ENCODE data around the gene UBE2G1.

Gene UBE2G1

DNA sequence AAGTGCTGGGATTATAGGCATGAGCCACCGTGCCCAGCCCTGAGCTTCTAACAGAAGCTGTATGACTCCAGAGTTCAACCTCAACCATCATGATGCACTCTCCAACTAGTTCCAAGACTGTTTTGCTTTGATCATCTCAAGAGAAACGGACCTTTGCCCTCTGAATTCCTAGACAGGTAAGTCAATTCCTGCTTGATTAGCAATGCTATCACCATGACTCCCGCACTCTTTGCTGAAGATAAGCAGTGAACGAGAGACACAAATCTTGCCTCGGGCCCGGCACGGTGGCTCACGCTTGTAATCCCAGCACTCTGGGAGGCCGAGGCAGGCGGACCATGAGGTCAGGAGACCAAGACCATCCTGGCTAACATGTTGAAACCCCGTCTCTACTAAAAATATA is 124.9 kb downstream of the UBE2G1 start:
- no peak for DNase-seq

DNA sequence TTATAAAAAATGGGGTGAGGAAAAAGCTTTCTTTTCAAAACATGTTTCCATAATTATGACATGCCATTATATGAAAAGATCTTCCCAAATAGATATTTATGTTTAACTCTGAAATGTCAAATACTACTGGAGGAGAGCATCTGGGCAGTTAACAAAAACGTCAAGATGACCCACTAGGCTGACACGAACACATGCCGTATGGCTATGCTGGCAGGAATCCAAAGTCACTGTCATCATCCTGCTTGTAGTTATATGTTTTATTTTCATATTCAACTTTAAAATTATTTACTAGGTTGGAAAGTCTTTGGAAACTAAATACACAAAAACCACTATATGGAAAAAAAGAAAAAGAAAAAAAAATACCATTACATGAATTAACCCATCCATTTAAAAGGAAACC is 130.0 kb downstream of the UBE2G1 start:
- DNase-seq = peak; percentile 50

DNA sequence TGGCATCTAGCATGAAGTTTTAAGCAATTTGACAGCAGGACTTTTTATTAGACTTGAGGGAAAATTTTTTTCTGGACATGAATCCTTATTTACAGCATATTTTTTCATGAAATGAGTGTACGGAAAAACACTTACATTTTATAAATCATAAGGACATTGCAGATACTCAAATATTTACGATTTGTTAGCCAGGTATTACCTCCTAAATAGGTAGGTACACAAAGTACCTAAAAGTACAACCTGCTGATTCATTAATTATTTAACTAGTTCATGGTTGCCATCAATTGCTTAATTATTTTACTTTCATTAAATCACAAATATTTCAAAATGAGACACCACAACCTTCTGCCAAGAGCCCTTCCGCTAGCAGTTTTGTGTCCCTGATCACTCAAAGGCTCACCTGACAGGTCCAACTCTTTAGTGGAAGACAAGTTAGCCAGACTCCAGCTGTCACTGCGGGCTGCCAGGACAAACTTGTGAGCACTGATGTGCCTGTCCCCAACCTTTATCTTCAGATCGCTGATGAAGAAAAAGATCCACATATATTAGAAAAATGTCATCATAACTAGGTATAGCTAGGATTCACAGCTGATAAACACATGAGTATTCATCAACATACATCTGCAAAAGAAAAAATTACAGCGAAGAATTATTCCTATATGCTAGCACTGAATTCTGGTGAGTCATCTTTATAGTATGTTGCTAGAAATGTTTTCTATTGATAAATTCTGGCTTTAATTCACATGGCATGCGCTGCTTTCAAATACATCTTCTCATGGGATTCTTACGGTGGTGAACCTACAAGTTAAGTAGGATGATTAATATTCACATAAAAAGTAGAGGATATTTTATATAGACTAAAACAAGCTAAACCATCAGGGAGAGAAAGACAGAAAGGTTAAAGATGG is 130.8 kb downstream of the UBE2G1 start:
- DNase-seq = peak; percentile 82

GRCh38 chr17:4234401-4234800 is 132.1 kb downstream of the UBE2G1 start:
- peak; percentile 62 for DNase-seq

DNA sequence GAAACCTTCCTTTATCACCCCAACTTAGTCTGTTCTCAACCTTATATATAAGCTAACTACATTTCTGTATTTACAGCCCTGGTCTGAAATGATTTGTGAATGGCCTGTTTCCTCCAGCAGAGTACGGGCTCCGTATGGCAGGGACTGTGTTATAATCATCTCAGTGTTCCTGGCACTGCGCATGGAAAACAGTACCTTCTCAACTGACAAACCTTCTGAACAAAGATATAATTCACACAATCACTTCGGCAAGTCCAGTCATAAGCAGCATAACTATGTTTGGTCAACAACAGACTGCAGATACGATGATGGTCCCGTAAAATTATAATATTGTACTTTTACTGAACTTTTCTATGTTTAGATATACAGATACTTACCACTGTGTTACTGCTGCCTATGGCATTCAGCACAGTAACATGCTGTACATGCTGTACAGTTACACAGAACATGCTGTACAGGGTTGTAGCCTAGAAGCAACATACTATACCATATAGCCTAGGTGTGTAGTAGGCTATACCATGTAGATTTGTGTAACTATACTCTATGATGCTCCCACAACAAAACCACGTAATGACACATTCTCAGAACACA is 132.7 kb downstream of the UBE2G1 start:
- no peak for DNase-seq

DNA sequence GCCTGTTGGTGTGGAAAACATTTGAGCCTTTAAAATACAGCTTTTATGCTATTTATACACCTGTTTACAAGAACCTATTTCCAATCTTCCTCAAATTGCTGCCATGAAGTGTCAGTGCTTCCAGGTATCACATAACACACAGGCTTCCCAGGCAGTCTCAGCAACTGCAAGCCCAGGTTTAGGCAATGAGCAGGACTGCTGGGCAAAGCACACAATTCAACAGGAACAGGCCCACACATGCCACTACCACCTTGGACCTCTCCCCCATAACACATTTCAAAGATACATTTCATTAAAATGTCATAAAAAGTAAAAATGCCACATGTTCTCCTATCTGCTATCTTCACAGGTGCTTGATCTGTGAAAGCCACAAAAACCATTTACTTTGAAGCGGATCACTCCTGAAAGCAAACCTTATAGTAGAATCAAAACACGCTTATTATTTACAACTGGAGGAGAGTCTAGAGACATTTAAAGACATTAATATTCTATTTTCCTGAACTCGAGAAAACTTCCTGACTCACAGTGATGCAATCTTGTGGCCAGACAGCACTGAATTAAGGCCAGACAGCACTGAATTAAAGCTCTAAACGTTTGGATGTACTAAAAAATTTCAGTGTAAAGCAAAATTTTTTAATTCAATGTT is 134.2 kb downstream of the UBE2G1 start:
- peak; percentile 70 for DNase-seq

DNA sequence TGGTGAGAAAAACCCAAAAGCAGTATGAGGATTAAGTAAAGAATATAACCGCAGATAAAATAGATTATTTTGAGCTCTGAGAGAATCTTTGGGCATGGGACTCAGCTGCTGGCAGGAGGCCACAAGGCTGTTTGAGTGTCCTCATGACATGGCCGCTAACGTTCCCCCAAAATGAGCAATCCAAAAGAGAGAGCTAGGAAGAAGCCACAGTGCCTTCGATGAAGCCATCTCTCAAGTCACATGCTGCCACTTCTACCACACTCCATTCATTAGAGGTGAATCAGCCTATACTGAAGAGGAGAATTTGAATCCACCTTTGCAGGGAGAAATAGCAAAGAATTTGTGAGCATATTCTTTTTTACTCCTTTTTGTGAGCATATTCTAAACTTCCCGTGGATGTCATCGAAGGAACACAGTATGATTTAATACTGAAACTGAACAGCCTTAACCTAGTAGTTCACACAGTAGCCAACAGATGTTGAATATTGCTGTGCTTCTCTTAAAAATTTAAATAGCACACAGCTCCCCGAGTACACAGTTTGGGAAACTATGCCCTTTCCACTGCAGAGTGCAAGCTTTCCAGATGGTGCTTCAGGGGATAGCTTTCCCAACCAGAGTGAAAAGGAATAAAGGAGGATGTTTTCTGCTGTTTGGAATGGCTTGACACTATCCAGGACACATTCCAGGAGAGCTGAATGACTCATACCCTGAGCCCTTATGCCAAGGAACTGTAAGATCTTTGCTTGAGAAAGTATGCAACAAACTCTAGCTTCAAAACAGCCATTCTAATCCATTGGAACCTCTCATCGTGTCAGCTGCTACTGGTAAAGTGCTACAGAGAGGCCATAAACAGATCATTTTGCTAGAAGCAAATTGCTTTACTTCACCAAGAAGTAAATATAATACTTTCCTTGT is 136.6 kb downstream of the UBE2G1 start:
- peak; percentile 96 for DNase-seq

- no peak for DNase-seq
These were observed 144.4 kb downstream of the UBE2G1 start for GRCh38 chr17:4221899-4222659.

DNA sequence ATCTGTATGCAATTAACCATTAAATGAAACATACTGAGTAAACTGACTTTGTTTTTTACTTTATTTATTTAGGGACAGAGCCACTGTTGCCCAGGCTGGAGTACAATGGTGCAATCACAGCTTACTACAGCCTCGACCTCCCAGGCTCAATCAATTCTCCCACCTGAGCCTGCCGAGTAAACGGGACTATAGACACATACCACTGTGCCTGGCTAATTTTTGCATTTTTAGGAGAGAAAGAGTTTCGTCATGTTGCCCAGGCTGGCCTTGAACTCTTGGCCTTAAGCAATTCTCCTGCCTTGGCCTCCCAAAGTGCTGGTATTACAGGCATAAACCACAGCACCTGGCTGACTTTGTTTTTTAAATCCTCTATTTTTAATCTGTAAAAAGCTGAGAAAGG is 145.3 kb downstream of the UBE2G1 start:
- no peak for DNase-seq

GRCh38 chr17:4220655-4221054 is 145.8 kb downstream of the UBE2G1 start:
- no peak for DNase-seq
